ENCODE results near the gene NECAB3. TPM values are rescaled to one million over a fixed set of nuclear protein-coding genes. Genes with fewer than 3 reads are reported as not detected.

Gene NECAB3
- polyA plus RNA-seq, 1 of the 3 experiments (the other 2 are of a cell fraction) = 20.1 TPM

DNA sequence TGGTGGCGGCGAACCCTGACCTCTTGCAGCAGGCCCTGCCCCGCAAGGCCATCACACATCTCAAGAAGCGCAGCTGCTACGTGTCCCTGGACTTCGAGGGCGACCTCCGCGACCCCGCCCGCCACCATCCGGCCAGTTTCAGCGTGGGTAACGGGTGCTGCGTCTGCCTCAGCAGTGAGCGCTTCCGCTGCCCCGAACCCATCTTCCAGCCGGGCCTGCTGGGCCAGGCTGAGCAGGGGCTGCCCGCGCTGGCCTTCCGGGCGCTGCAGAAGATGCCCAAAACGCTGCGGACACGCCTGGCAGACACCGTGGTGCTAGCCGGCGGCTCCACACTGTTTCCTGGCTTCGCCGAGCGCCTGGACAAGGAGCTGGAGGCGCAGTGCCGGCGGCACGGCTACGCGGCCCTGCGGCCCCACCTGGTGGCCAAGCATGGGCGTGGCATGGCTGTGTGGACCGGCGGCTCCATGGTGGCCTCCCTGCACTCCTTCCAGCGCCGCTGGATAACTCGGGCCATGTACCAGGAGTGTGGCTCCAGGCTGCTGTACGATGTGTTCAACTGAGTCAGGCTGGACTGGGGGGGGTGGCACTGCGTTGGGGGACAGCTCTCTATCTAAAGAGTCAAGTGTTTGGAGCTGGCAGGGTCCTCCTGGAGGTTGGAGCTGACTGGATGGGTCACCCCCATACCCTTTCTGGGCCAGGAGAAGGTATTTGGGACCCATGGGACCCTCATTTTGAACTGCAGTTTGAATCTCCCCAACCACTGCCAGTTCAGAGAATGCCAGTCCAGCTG is 6.4 kb downstream of the NECAB3 start (continued):
- TF ChIP-seq, protein P1, sequence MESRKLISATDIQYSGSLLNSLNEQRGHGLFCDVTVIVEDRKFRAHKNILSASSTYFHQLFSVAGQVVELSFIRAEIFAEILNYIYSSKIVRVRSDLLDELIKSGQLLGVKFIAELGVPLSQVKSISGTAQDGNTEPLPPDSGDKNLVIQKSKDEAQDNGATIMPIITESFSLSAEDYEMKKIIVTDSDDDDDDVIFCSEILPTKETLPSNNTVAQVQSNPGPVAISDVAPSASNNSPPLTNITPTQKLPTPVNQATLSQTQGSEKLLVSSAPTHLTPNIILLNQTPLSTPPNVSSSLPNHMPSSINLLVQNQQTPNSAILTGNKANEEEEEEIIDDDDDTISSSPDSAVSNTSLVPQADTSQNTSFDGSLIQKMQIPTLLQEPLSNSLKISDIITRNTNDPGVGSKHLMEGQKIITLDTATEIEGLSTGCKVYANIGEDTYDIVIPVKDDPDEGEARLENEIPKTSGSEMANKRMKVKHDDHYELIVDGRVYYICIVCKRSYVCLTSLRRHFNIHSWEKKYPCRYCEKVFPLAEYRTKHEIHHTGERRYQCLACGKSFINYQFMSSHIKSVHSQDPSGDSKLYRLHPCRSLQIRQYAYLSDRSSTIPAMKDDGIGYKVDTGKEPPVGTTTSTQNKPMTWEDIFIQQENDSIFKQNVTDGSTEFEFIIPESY (IDR thresholded peaks at IDR 0.05; ENCODE audit: borderline replicate concordance, low read depth) = no peak
- TF ChIP-seq CHD2 (IDR thresholded peaks at IDR 0.05; ENCODE audit: low read length, partially characterized antibody) (peak; percentile 23), FOSL2 (IDR thresholded peaks at IDR 0.05; ENCODE audit: borderline replicate concordance, low read depth) (no peak), ELF1 (IDR thresholded peaks at IDR 0.05) (no peak), MXI1 (IDR thresholded peaks at IDR 0.05; ENCODE audit: low read depth, low read length) (peak; percentile 18; the same call in 1 of the 2 replicates), EP300 (IDR thresholded peaks at IDR 0.05; ENCODE audit: borderline replicate concordance in 1 of 2, low read depth in 1 of 2, low read length in 1 of 2) (no peak), RCOR1 (IDR thresholded peaks at IDR 0.05; ENCODE audit: low read length) (0 out of 2 replicates have a peak, but pooled peaks have one; percentile 10)
- TF ChIP-seq, protein P2, sequence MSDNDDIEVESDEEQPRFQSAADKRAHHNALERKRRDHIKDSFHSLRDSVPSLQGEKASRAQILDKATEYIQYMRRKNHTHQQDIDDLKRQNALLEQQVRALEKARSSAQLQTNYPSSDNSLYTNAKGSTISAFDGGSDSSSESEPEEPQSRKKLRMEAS (IDR thresholded peaks at IDR 0.05; ENCODE audit: low read depth) = peak; percentile 72; the same call in 1 of the 2 replicates

DNA sequence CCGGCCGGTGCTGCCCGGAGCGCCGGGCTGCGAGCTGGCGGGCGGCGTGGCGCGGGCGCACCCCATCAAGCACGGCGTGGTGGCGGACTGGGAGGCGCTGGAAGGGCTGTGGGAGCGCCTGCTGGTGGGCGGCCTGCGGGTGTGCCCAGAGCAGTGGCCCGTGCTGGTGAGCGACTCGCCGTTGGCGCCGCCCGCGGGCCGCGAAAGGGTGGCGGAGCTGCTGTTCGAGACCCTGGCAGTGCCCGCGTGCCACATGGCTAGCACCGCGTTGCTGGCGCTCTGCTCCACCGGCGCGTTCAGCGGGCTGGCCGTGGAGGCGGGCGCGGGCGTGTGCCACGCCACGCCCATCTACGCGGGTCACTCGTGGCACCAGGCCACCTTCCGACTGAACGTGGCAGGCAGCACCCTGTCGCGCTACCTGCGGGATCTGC is 7.0 kb downstream of the NECAB3 start:
- Histone ChIP-seq H3K79me2 (ENCODE audit: insufficient read depth) (peaks cover under 1% of the 10 kb centered on the region; the same call in 1 of the 2 replicates), H3F3A (replicated peaks; ENCODE audit: insufficient read depth) (peaks cover 25% of the 10 kb centered on the region), H3K4me2 (peak overlapping the region; percentile 75; the same call in 1 of the 2 replicates), H3K9me3 (no peaks in the 10 kb centered on the region), H3K4me3 (ENCODE audit: low read depth in 2 of 2, low read length in 1 of 2) (peak overlapping the region; percentile 41 to 52; a peak in 3 of 4 replicates), H3K36me3 (replicated peaks in 1 of 2; ENCODE audit: control insufficient read depth in 1 of 2, insufficient read depth in 2 of 2, low read length in 1 of 2) (peaks cover 8 to 17% of the 10 kb centered on the region in 2 experiments), H3K4me1 (ENCODE audit: control insufficient read depth in 1 of 2, insufficient read depth in 2 of 2, low read depth in 1 of 2, low read length in 1 of 2) (peaks cover under 1 to 44% of the 10 kb centered on the region in 2 experiments; a peak in 2 of 4 replicates), H4K20me1 (ENCODE audit: insufficient read depth) (0 out of 2 replicates have a peak, but pooled peaks cover 1% of the 10 kb centered on the region), H3K27ac (ENCODE audit: low read depth in 2 of 2, low read length in 1 of 2) (peak overlapping the region; percentile 44 to 87; a peak in 3 of 4 replicates), H3K9me2 (no peaks in the 10 kb centered on the region), H3K9ac (no peak overlapping the region), H3K27me3 (ENCODE audit: insufficient read depth) (no peaks in the 10 kb centered on the region), H2AFZ (ENCODE audit: low read depth) (no peak overlapping the region)
- 61% methylated on average over 16 of the region's 55 CpGs for WGBS (ENCODE audit: low lambda C conversion rate)
- CTCF ChIA-PET = interaction anchor here (0.5 to 10.6 kb wide), 61 partner anchors 9 to 765 kb away, joined by 3 to 114 read pairs (median 4); partner anchors contain the start of genes CBFA2T2, CDK5RAP1, PXMP4 and SNTA1
- POLR2A ChIA-PET = interaction anchor here (0.9 to 1.6 kb wide), 9 partner anchors 13 to 273 kb away, joined by 3 to 8 read pairs (median 4); partner anchors contain the start of genes CBFA2T2 and SNTA1
- TF ChIP-seq EP300 (IDR thresholded peaks at IDR 0.05; ENCODE audit: borderline replicate concordance in 1 of 2, low read depth in 1 of 2, low read length in 1 of 2) (no peak), SMC3 (IDR thresholded peaks at IDR 0.05; ENCODE audit: low read depth, low read length) (no peak), RXRA (IDR thresholded peaks at IDR 0.05; ENCODE audit: borderline replicate concordance, low read depth) (no peak), MXI1 (IDR thresholded peaks at IDR 0.05; ENCODE audit: low read depth, low read length) (0 out of 2 replicates have a peak, but pooled peaks have one; percentile 21), ELF1 (IDR thresholded peaks at IDR 0.05) (no peak)
- TF ChIP-seq, protein P2 (IDR thresholded peaks at IDR 0.05; ENCODE audit: low read depth) = no peak
- TF ChIP-seq, protein P1 (IDR thresholded peaks at IDR 0.05; ENCODE audit: borderline replicate concordance, low read depth) = no peak
- TF ChIP-seq, protein P3, sequence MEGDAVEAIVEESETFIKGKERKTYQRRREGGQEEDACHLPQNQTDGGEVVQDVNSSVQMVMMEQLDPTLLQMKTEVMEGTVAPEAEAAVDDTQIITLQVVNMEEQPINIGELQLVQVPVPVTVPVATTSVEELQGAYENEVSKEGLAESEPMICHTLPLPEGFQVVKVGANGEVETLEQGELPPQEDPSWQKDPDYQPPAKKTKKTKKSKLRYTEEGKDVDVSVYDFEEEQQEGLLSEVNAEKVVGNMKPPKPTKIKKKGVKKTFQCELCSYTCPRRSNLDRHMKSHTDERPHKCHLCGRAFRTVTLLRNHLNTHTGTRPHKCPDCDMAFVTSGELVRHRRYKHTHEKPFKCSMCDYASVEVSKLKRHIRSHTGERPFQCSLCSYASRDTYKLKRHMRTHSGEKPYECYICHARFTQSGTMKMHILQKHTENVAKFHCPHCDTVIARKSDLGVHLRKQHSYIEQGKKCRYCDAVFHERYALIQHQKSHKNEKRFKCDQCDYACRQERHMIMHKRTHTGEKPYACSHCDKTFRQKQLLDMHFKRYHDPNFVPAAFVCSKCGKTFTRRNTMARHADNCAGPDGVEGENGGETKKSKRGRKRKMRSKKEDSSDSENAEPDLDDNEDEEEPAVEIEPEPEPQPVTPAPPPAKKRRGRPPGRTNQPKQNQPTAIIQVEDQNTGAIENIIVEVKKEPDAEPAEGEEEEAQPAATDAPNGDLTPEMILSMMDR (IDR thresholded peaks at IDR 0.05) = no peak
- DNase-seq = peak; percentile 74
